ENCODE data around the gene SORT1.
"Not testable (repeated sequence)": the region's sequence is repeated elsewhere in the genome, so short reads cannot be mapped to it uniquely, and the experiment has no call there.

SORT1 gene

DNA sequence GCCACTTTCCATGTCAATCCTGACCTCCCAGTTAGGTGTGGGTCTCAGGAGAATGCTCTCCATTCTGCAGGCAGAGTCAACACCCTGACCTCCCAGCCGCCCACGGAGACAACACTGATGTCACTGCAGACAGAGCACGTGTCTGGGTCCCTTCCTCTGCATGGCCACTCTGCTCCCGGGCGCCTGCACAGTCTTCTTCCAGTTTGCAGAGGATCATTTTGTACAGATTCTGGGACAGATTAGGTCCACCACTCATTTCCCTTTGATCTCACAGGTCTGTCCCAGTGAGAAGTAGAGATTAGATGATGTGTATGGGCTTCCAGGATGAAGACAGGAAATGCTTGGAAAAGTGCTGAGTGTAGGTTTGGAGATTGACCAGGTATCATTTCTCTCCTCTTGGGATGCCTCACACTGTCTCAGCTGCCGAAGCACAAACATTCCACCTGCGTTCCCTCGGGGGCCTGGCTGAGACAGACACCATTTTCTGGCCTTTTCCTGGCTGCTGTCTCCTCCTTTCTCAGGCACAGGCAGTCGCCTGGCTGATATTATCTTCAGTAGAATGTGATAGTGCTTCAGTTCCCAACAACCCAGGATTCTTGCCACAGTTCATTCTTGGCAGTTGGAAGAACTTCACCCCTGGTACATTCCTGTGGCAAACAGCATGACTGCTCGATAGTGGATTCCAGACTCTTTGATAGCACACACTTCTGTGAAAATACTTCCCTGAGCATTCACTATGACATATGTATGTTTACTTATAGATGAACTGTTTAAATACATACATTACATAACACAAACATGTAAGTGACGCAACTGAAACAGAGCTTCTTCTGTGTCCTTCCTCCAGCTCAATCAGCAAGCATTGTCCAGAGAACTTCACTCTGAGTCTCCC lies 98.8 kb downstream of the SORT1 start:
- DNase-seq (ENCODE audit: low spot score), result peak; percentile 32

DNA sequence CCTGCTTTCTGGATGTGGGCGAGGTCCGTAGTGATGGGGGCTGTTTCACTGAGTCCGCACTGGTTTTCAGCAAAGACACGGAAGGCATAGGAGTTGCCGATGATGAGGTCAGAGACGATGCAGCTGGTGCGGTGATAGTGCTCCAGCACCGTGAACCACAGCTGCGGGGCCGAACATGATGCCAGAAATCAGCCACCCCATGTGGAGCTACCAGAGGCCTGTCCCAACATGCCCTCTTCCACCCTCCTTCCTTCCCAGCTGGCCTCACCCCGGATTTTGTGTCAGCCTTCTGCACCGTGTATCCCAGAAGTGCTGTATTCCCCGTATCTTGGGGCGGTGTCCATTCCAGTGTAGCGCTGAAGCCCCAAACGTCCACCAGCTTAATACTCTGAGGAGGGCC lies 100.9 kb downstream of the SORT1 start:
- no peak for DNase-seq (ENCODE audit: low spot score)

DNA sequence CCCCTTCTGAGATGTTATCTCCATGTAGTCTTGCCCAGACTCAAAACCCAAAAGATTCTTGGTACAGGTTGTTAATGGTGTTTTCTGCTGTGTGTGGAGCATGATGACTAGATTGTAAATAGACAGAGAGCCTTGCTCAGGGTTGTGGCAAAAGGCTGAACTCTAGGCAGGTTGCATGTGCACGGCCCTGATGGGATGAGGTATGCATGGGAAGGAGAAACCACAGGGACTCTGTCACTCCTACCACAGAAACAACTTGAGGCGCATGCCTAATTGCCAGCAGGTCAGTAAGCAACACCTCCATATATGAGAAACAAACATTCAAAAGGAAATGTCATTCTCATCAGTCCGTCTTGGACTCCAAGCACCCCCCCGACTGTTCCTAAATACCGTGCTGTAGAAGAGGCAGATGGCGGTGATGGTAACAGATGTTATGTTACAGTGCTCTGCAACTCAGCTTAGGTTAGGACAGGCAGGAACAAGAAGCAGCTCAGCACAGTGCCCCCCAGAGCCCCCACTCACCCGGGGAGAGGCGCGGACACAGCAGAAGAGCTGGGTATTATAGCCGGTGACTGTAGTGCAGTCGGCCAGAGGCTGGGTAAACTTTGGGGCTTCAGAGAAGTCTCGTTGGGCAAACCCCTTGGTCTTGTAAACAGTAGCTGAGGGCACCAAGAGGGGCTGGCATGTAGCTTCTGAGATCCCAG lies 101.9 kb downstream of the SORT1 start:
- no peak for DNase-seq (ENCODE audit: low spot score)

DNA sequence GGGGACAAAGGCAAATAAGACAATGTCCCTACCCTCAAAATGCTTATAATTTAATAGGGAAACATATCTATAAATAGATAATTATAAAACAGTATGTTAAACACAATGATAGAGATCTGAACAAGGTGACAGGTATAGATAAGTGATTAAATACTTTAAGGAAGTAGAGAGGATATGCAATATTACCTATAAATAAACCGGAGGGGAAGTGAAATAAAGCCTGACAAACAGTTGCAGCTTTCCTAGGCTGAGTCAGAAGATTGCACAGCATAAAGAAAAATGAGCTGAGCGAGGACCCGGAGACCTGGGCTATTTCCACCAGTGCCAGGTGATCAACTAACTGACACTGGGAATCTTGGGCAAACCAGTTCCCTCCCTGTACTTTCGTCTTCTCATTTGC lies 103.2 kb downstream of the SORT1 start:
- DNase-seq (ENCODE audit: low spot score), result no peak

DNA sequence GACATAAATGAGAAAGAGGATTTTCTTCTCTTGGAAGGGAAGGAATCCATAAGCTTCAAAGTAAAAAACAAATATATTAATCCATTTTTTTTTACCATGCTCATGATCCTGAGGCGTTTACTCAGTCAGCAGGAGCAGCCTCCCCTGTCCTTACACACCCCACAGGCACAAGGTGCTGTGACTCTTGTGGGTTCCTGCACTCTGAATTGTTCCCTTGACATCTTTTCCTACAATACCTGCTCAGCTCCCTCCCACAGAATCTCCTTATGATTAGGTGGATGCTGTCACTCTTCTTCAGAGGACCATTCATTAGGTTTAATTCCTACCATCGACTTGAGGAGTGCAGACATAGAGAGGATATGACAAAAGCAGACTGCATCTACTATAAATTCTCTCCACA lies 104.7 kb downstream of the SORT1 start:
- no peak for DNase-seq (ENCODE audit: low spot score)

DNA sequence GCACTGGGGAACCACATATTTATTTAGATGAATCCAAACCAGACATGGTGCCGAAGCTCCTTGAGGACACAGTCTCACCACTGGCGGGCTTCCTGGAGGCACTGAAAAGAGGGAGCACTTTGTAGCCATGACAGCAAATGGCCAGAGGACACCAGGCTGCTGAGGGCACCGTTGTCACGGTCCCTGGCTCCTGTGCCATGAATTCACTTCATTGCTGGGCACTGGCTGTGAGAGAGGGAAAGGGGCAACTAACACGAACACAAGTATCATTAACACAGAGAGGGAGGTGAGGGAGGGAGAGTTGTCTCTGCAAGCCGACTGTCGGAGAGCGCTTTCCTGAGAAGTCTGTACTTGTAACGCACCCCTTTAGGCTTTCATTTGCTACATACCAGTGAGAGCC lies 105.4 kb downstream of the SORT1 start:
- DNase-seq (ENCODE audit: low spot score), result no peak

DNA sequence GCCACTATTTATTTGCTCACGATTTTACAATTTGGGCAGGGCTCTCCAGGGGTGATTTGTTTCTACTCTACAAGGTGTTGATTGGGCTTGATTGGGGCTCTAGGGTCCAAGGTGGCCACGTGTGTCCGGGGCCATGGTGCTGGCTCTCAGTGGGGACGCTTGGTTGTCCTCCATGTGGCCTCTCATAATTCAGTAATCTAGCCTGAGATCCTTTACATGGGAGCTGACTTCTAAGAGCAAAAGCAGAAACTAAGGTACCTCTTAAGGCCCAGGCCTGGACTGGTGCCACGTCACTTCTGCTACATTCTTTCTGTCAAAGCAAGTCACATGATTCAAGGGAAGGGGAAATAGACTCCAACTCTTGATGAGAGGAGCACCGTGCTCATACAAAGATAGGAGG lies 106.7 kb downstream of the SORT1 start:
- no peak for DNase-seq (ENCODE audit: low spot score)

DNA sequence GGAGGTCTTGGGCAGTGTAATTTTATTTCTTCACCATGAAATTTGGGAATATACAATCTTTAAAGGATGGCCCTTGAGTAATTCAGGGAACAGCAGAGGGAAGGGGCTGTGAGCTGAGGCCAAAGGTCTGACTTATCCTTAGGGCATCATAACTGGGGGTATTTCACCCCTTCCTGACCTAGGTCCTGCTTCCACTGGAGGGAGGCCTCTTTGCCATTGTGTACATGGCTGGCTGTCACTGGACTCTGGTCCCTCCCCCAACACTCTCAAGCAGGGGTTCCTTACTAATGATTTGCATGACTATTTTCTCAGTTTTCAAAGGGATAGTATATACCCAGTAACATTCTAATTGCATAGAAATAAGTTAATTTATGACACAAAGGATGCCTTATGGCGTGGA lies 107.6 kb downstream of the SORT1 start:
- DNase-seq (ENCODE audit: low spot score), result no peak

DNA sequence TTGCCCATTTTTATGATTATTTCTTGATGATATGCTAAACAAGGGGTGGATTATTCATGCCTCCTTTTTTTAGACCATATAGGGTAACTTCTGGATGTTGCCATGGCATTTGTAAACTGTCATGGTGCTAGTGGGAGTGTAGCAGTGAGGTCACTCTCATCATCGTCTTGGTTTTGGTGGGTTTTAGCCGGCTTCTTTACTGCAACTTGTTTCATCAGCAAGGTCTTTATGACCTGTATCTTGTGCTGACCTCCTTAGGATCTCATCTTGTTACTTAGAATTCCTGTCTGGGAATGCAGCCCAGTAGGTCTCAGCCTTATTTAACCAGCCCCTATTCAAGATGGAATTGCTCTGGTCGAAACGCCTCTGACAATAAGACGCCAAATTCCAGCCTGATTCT lies 111.0 kb downstream of the SORT1 start:
- DNase-seq (ENCODE audit: low spot score), result not testable (repeated sequence)

DNA sequence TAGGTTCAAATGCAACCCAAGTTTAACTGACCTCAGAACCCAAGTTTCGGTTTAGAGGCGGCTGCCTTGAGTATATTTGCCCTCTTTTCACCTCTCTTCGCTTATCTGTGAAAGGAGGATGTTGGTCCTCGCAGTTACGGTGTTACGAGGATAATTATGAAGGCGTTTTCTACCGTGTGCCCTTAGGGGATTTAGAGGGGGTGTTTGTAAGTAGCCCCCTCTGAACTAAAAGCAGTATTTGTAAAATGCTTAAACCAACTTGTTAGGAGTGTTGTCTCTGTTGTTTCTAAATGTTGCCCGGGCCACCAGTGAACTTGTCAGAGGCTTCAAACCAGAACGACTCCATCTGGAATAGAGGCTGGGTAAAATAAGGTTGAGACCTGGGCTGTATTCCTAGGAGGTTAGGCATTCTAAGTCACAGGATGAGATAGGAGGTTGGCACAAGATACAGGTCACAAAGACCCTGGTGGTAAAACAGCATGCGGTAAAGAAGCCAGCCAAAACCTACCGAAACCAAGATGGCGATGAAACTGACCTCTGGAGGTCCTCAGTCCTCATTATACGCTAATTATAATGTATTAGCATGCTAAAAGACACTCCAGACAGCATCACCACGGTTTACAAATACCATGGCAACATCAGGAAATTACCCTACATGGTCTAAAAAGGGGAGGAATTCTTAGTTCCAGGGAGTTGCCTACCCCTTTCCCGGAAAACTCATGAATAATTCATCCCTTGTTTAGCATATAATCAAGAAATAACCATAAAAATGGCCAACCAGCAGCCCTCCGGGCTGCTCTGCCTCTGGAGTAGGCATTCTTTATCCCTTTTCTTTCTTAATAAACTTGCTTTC lies 113.7 kb downstream of the SORT1 start:
- DNase-seq (ENCODE audit: low spot score), result no peak

DNA sequence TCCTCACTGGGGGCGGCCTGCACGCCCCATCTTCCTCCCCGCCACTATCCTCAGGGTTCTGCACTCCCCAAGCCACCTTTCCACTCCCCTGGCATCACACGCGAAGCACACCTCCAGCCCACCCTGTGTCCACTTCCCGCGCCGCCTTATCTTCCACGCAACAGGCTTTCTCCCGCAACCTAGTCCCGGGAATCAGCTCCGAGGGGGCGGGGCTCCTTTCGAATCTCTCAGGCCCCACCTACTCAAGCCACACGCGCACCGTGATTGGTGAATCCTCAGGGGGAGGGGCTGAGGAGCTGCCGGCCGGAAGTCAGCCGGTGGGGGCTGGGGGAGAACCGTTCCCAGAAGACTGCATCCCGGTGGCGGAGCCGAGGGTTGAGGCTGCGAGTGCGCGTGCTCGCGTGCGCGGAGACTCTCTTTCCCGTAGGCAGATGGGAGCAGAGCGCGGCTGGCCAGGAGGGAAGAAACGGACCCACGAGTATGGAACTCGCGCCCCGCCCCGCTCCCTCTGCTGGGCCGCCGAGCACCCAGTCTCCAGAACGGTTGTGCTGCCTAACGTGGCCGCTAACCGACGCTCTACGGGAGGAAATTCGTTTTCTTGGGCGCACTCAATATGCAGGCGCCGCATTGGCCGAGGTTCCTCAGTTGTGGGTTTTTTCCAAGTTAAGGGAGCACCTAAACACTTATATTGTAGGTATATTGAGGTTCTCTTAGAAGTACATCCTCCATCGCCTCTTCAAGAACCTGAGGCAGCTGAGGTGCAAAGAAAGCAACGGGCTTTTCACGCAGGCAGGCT lies 114.6 kb downstream of the SORT1 start, which contains the start of gene PSRC1:
TSS of gene PSRC1 (minus strand) at position 194 of the 796 bp plus-strand sequence.
- DNase-seq (ENCODE audit: low spot score), result peak; percentile 86

DNA sequence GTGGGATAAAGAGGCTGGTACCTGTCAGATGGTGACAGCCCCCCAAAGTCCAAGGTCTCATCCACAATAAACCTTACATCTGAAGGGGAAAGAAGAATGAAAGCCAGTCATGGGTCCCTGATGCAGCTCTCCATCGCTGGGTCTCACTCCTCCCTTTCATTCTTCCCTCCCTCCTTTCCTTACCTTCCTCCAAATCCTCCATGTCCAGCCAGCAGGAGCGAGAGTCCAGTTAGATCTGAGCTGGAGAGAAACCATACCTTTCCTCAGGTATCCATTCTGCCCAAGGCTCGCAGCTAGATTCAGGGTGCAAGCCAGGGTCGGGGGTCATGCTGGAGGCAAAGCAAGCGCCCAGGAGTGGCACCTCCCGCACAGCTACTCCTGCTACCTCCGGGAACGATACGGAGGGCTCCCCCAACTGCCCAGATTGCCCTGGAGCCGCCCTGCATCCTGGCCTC lies 115.2 kb downstream of the SORT1 start:
- DNase-seq (ENCODE audit: low spot score), result no peak

DNA sequence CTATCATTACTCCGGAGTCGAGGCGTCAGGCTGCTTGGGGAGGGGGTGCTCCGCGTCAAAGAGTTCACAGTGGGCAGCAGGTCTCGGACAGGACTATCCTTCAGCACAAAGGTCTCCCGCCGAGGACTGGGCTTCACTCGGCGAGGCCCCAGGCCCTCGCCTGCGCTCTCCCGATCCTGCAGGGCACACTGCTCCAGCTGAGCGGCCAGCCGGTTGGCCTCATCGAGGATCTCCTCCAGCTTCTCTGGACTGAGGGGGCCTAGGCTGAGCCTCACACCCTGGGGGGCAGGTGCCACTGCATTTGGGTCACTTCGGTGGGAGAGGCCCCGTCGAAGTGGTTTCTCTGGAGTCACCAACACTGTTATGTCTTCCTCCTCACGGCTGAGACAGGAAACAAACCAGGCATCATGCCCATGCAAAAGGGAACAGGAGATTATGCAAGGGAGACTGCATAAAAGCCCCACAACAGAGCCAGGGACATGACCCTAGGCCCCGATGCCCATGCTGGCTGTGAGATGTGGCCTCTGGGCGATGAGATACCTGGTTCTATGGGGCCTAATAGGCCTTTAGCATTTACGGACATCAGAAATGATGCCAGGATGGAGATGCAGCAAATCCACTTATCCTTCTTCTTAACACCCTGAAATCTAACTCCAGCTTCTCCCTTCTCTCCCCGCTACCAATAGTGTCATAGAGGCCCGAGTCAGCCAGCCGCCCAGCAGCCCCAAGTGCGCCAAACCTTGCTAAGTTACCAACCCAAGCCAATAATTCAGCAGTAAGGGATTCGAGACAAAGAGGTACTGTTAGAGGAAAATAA lies 115.8 kb downstream of the SORT1 start:
- no peak for DNase-seq (ENCODE audit: low spot score)

DNA sequence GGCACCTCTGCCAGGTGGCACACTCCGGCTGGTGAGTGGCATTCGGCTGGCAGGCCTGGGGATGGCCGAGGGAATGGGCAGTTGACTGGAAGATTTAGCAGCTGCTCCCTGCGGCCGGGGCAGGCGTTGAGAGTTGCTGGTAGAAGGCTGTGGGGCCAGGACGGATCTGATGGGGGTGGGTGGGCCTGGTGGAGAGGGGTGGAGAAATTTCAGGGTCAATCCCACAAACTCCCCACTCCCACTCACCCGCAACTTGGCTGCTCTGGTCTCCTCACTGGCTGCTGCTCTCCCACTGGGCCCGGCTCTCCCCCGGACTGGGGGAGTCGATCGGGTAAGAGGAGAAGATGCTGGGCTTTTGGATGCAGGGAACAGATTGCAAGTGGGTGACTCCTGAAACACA lies 116.9 kb downstream of the SORT1 start:
- no peak for DNase-seq (ENCODE audit: low spot score)

DNA sequence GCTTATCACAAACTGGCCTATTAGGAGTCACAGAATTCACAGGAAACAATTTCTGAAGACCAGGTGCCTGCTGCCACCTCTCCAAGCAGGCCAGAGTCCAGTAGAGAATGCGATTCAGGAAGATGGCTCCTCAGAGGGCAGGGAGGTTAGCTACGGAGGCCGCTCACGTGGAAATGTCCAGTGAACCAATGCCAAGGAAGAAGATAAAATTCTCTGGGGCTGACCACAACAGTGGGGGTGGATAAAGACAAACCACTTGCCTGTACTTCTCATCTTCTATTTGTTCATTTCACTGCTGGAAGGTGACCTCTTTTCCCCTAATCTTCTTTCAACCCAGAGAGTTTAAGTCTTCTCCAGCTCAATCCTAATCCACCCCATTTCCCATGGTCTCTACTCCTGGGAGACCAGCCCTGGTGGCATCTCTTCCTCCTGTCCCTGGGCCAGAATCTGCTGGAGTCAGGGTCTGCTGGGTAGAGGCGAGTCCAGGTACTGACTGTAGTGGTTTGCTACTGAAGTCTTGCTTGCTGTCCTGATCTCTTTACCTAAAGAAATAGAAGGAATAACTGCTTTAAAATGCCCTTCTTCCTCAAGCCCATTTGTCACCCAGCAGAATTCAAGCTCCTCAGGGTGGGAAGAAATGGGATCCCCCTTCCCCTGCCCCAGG lies 118.0 kb downstream of the SORT1 start:
- DNase-seq (ENCODE audit: low spot score), result no peak

DNA sequence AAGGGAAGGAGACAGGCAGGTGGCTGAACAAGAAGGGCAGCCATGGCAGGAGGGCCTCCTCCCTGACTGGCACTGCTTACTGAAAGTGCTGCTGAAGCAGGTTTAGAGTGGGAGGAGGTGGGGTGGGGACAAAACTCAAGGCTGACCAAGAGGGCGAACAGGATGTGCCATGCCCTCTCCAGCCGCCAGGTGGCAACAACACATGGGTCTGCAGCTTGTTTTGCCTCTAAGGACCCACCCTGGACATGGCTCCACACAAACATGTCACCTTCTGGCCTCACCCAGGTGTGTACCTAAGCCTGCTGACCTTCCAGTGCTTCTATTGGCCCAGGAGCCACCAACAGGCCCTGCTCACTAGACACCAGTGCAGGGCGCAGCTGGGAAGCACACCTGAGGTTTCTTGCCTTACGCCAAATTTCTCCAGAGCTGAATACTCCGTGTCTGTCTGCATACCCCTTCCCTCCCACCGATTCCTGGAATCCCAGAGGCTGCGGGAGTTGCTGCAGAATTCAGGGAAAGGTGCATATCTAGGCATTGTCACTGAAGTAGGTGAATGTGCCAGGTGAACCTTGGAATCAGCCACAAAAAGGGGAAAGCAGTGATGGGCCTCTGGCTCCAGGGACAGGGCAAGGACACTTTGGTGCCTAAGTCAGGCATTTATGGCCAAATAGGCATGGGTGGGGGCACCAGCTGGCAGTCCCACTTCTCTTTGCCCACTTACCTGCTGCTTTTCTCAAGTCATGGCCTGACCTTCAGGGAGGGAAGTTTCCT lies 120.1 kb downstream of the SORT1 start:
- peak; percentile 55 for DNase-seq (ENCODE audit: low spot score)

DNA sequence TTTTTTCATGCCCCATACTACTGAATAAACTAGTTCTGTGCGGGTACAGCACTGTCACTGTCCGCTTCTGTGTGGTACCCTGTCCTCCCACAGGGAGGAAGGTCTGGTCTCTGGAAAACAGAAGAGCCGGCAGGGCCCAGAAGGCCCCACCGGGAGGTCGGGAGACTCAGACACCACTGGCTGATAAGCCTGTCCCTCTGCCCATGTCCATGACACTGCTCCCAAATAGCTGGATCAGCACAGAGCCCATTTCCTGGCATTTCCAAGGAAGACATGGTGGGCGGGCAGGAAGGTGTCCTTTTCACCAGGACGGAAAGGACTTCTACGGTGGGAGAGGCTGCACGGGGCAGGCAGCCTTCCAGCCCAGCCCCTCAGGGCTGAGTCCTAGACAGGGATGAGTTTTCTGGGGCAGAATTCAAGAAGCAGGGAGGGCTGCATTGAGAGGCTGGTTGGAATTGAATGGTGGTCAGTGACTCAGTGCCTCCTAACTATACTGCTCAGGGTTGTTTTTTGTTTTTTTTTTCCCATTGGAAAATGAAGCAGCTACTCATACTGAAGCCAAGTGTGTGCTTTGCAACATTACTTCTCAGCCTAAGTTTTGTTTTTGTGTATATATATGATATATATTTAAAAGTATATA lies 121.9 kb downstream of the SORT1 start:
- no peak for DNase-seq (ENCODE audit: low spot score)

DNA sequence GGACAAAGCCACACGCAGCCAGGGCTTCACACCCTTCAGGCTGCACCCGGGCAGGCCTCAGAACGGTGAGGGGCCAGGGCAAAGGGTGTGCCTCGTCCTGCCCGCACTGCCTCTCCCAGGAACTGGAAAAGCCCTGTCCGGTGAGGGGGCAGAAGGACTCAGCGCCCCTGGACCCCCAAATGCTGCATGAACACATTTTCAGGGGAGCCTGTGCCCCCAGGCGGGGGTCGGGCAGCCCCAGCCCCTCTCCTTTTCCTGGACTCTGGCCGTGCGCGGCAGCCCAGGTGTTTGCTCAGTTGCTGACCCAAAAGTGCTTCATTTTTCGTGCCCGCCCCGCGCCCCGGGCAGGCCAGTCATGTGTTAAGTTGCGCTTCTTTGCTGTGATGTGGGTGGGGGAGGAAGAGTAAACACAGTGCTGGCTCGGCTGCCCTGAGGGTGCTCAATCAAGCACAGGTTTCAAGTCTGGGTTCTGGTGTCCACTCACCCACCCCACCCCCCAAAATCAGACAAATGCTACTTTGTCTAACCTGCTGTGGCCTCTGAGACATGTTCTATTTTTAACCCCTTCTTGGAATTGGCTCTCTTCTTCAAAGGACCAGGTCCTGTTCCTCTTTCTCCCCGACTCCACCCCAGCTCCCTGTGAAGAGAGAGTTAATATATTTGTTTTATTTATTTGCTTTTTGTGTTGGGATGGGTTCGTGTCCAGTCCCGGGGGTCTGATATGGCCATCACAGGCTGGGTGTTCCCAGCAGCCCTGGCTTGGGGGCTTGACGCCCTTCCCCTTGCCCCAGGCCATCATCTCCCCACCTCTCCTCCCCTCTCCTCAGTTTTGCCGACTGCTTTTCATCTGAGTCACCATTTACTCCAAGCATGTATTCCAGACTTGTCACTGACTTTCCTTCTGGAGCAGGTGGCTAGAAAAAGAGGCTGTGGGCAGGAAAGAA lies 122.9 kb downstream of the SORT1 start:
- peak; percentile 65 for DNase-seq (ENCODE audit: low spot score)

Data from COLO829 (cell line).